ENCODE measurements around the gene CNTN4.

- TF ChIP-seq POLR2A (IDR thresholded peaks at IDR 0.05): no peak
- TF ChIP-seq, protein P1, sequence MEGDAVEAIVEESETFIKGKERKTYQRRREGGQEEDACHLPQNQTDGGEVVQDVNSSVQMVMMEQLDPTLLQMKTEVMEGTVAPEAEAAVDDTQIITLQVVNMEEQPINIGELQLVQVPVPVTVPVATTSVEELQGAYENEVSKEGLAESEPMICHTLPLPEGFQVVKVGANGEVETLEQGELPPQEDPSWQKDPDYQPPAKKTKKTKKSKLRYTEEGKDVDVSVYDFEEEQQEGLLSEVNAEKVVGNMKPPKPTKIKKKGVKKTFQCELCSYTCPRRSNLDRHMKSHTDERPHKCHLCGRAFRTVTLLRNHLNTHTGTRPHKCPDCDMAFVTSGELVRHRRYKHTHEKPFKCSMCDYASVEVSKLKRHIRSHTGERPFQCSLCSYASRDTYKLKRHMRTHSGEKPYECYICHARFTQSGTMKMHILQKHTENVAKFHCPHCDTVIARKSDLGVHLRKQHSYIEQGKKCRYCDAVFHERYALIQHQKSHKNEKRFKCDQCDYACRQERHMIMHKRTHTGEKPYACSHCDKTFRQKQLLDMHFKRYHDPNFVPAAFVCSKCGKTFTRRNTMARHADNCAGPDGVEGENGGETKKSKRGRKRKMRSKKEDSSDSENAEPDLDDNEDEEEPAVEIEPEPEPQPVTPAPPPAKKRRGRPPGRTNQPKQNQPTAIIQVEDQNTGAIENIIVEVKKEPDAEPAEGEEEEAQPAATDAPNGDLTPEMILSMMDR (IDR thresholded peaks at IDR 0.05): no peak
These were observed 608.2 kb downstream of the CNTN4 start for GRCh38 chr3:2706836-2707210.

Data from right lobe of liver (tissue), 4 donors.